Measurements from ENCODE around the gene FAM222B. TPM values are rescaled to one million over a fixed set of nuclear protein-coding genes. Genes with fewer than 3 reads are reported as not detected.

FAM222B gene
- total and polyA plus RNA-seq, 2 of the 4 experiments (the other 2 are of a cell fraction), result 2.5 to 10.8 TPM

GRCh38 chr17:28891201-28891600 is 48.6 kb upstream of the FAM222B start:
- H3K56ac ChIP-seq (ENCODE audit: extremely low read depth, insufficient read depth, low read length), result no peak overlapping the region
- H2BK20ac ChIP-seq (ENCODE audit: low read depth, low read length), result no peak overlapping the region
- dilution Hi-C loops (cut with HindIII; ENCODE audit: low sequenced_read_pairs, unreplicated experiment), result no loop called here
- intact Hi-C loops (cut with micrococcal nuclease), result no loop called here
- ChIA-PET CTCF (no interaction called here), POLR2A (ENCODE audit: unreplicated experiment) (no interaction called here)
- no peak overlapping the region for H2AK5ac ChIP-seq (ENCODE audit: low read depth, low read length)
- H3K9me3 ChIP-seq (ENCODE audit: control insufficient read depth, insufficient read depth, low read length), result no peaks in the 10 kb centered on the region
- BruUV-seq (replicated peaks), result no TSS peak
- H2BK5ac ChIP-seq (ENCODE audit: low read depth, low read length, poor library complexity, severe bottlenecking), result no peak overlapping the region
- no peaks in the 10 kb centered on the region for H3K27me3 ChIP-seq (ENCODE audit: control insufficient read depth, insufficient read depth, low read length)
- no peak for DNase-seq
- no peak overlapping the region for H4K8ac ChIP-seq (ENCODE audit: low read depth in 2 of 2, low read length in 2 of 2)
- H3K14ac ChIP-seq (replicated peaks; ENCODE audit: low read depth, low read length), result no peak overlapping the region
- 0 out of 2 replicates have a peak overlapping the region, but pooled peaks have one; percentile 37 for H3K23ac ChIP-seq (ENCODE audit: low read depth, low read length)
- no peak overlapping the region for H3K9ac ChIP-seq (ENCODE audit: low read depth, low read length)
- H3K79me1 ChIP-seq (ENCODE audit: low read depth in 1 of 2, low read length in 2 of 2), result peaks cover 14 to 36% of the 10 kb centered on the region in 2 experiments
- peaks cover 1% of the 10 kb centered on the region; the same call in 1 of the 2 replicates for H3K4me1 ChIP-seq (ENCODE audit: control insufficient read depth, insufficient read depth, low read length)
- no peak overlapping the region for H3K4me3 ChIP-seq (ENCODE audit: insufficient read depth, low read depth, low read length)
- no peak for ATAC-seq (ENCODE audit: low read depth)
- H3K27ac ChIP-seq (ENCODE audit: insufficient read depth, low read length), result no peak overlapping the region
- peaks cover 26% of the 10 kb centered on the region; the same call in 1 of the 2 replicates for H4K20me1 ChIP-seq (ENCODE audit: insufficient read depth, low read length)
- no peak overlapping the region for H4K91ac ChIP-seq (ENCODE audit: insufficient read depth, low read depth, low read length)
- peaks cover 19% of the 10 kb centered on the region for H3K36me3 ChIP-seq (ENCODE audit: control insufficient read depth, insufficient read depth, low read length)
- no peak overlapping the region for H4K5ac ChIP-seq (ENCODE audit: low read depth, low read length)
- no peak overlapping the region for H2BK15ac ChIP-seq (ENCODE audit: low read depth, low read length)
- in situ Hi-C loops (cut with MboI; ENCODE audit: low sequenced_read_pairs), result no loop called here
- TF ChIP-seq MXI1 (IDR thresholded peaks at IDR 0.05; ENCODE audit: borderline replicate concordance, low read depth, low read length), result no peak
- TF ChIP-seq CHD1 (IDR thresholded peaks at IDR 0.05; ENCODE audit: low read depth, low read length), result no peak
- TF ChIP-seq MAFK (IDR thresholded peaks at IDR 0.05; ENCODE audit: low read depth, low read length), result no peak
- no peak for TF ChIP-seq RFX5 (IDR thresholded peaks at IDR 0.05; ENCODE audit: low read depth, low read length)
- no peak for TF ChIP-seq FOS (IDR thresholded peaks at IDR 0.05; ENCODE audit: low read depth, low read length)
- TF ChIP-seq ELK1 (IDR thresholded peaks at IDR 0.05; ENCODE audit: borderline replicate concordance, low read depth, low read length), result no peak
- TF ChIP-seq POLR2A (IDR thresholded peaks at IDR 0.05; ENCODE audit: low read depth, low read length), result no peak
- TF ChIP-seq RAD21 (IDR thresholded peaks at IDR 0.05; ENCODE audit: low read length), result no peak
- TF ChIP-seq USF2 (IDR thresholded peaks at IDR 0.05; ENCODE audit: low read depth, low read length), result no peak
- no peak overlapping the region for H3K18ac ChIP-seq (ENCODE audit: low read depth, low read length)
- H2AK9ac ChIP-seq (replicated peaks; ENCODE audit: low read depth, low read length, poor library complexity), result no peak overlapping the region
- no peak overlapping the region for H3K4me2 ChIP-seq (ENCODE audit: low read depth, low read length)
- H3K9me1 ChIP-seq (ENCODE audit: insufficient read depth, low read length), result peaks cover 10% of the 10 kb centered on the region
- 60% methylated on average over 1 of the region's 1 CpG; no CpG with 5 or more reads in 1 of the 2 experiments for WGBS, 2 experiments (ENCODE audit: extremely low coverage in 2 of 2, insufficient read length in 1 of 2)
- no peak overlapping the region for H2BK120ac ChIP-seq (ENCODE audit: low read depth, low read length)
- no peak overlapping the region for H2AFZ ChIP-seq (replicated peaks; ENCODE audit: low read length, poor library complexity)
- H3K4ac ChIP-seq (ENCODE audit: low read depth, low read length), result no peak overlapping the region

Data from IMR-90 (cell line).